Skeletal muscle tissue (tissue), 4 donors: Measurements from ENCODE around the gene NDEL1. TPM values are rescaled to one million over a fixed set of nuclear protein-coding genes. Genes with fewer than 3 reads are reported as not detected.

Experiments
- H3K27ac ChIP-seq: one replicate; pipeline ENCODE4 v1.7.0; 2013; ENCODE audit warnings: mild to moderate bottlenecking, low read depth, low read length, inconsistent platforms
- H3K27me3 ChIP-seq, 3 donors: one replicate each; pipeline ENCODE4 v1.7.0; 2013; ENCODE audit warnings: low read length in 3 of 3; ENCODE audit not compliant: control insufficient read depth in 3 of 3, insufficient read depth in 3 of 3
- H3K36me3 ChIP-seq, 3 donors: one replicate each; pipeline ENCODE4 v1.7.0; 2013; ENCODE audit warnings: low read length in 3 of 3; ENCODE audit not compliant: control insufficient read depth in 3 of 3, insufficient read depth in 3 of 3
- H3K4me1 ChIP-seq, 3 donors: one replicate each; pipeline ENCODE4 v1.7.0; 2013; ENCODE audit warnings: low read length in 3 of 3, mild to moderate bottlenecking in 3 of 3; ENCODE audit not compliant: control insufficient read depth in 3 of 3, insufficient read depth in 3 of 3
- H3K4me3 ChIP-seq, 3 donors: one replicate each; pipeline ENCODE4 v1.7.0; 2013; ENCODE audit warnings: low read length in 3 of 3
- H3K9ac ChIP-seq, 3 donors: one replicate each; pipeline ENCODE4 v1.7.0; 2013; ENCODE audit warnings: low read length in 3 of 3, mild to moderate bottlenecking in 3 of 3, moderate library complexity in 2 of 3, low read depth in 1 of 3
- H3K9me3 ChIP-seq, 3 donors: one replicate each; pipeline ENCODE4 v1.7.0; 2013; ENCODE audit warnings: low read length in 3 of 3; ENCODE audit not compliant: control insufficient read depth in 3 of 3
- total RNA-seq: library from RNA; depleted of rRNA; stranded (reverse); fragments of >200 nt; gene quantifications from one replicate; pipeline ENCODE4 v1.2.3, GENCODE V29; 2014
- donor health status: Osteomylitis.

Gene NDEL1
- total RNA-seq, 1 donor from 2014 or later, result 32.4 TPM

GRCh38 chr17:8473451-8474192 is 37.9 kb downstream of the NDEL1 start:
- Histone ChIP-seq H3K27me3 (no peaks in the 10 kb centered on the region), H3K4me3 (no peak overlapping the region), H3K4me1 (peaks cover 11 to 15% (median 13%) of the 10 kb centered on the region in 3 donors), H3K9me3 (no peaks in the 10 kb centered on the region), H3K27ac (no peak overlapping the region), H3K36me3 (peaks cover 43 to 54% (median 51%) of the 10 kb centered on the region in 3 donors), H3K9ac (no peak overlapping the region)

GRCh38 chr17:8474826-8475225 is 39.1 kb downstream of the NDEL1 start:
- Histone ChIP-seq H3K4me1 (peaks cover 13 to 15% (median 13%) of the 10 kb centered on the region in 3 donors), H3K27me3 (no peaks in the 10 kb centered on the region), H3K4me3 (no peak overlapping the region), H3K9ac (no peak overlapping the region), H3K27ac (no peak overlapping the region), H3K36me3 (peaks cover 45 to 58% (median 53%) of the 10 kb centered on the region in 3 donors), H3K9me3 (no peaks in the 10 kb centered on the region)

- H3K27ac ChIP-seq, result no peak overlapping the region
- H3K4me3 ChIP-seq, result no peak overlapping the region
- H3K27me3 ChIP-seq, result no peaks in the 10 kb centered on the region
- H3K36me3 ChIP-seq, result peaks cover 49 to 62% (median 56%) of the 10 kb centered on the region in 3 donors
- H3K4me1 ChIP-seq, result peaks cover 12 to 15% (median 13%) of the 10 kb centered on the region in 3 donors
- H3K9ac ChIP-seq, result no peak overlapping the region
- no peaks in the 10 kb centered on the region for H3K9me3 ChIP-seq
These were observed 39.5 kb downstream of the NDEL1 start for GRCh38 chr17:8475227-8475626.

GRCh38 chr17:8475781-8476180 is 40.1 kb downstream of the NDEL1 start:
- no peaks in the 10 kb centered on the region for H3K27me3 ChIP-seq
- H3K4me1 ChIP-seq, result peaks cover 7 to 14% (median 12%) of the 10 kb centered on the region in 3 donors
- no peak overlapping the region for H3K4me3 ChIP-seq
- H3K36me3 ChIP-seq, result peaks cover 54 to 64% (median 59%) of the 10 kb centered on the region in 3 donors
- H3K9me3 ChIP-seq, result no peaks in the 10 kb centered on the region
- no peak overlapping the region for H3K9ac ChIP-seq
- H3K27ac ChIP-seq, result no peak overlapping the region

- Histone ChIP-seq H3K4me1 (peaks cover 8 to 12% (median 9%) of the 10 kb centered on the region in 3 donors), H3K9ac (no peak overlapping the region), H3K36me3 (peaks cover 53 to 65% (median 60%) of the 10 kb centered on the region in 3 donors), H3K4me3 (no peak overlapping the region), H3K9me3 (no peaks in the 10 kb centered on the region), H3K27me3 (no peaks in the 10 kb centered on the region), H3K27ac (no peak overlapping the region)
These were observed 41.1 kb downstream of the NDEL1 start for GRCh38 chr17:8476741-8477140.

- no peak overlapping the region for H3K9ac ChIP-seq
- no peak overlapping the region for H3K27ac ChIP-seq
- peaks cover 53 to 61% (median 56%) of the 10 kb centered on the region in 3 donors for H3K36me3 ChIP-seq
- H3K4me1 ChIP-seq, result peaks cover 8 to 12% (median 9%) of the 10 kb centered on the region in 3 donors
- H3K27me3 ChIP-seq, result no peaks in the 10 kb centered on the region
- H3K4me3 ChIP-seq, result no peak overlapping the region
- H3K9me3 ChIP-seq, result no peaks in the 10 kb centered on the region
These were observed 41.5 kb downstream of the NDEL1 start for GRCh38 chr17:8477171-8477570.

- Histone ChIP-seq H3K4me3 (no peak overlapping the region), H3K9me3 (no peaks in the 10 kb centered on the region), H3K36me3 (peaks cover 52 to 63% (median 55%) of the 10 kb centered on the region in 3 donors), H3K9ac (no peak overlapping the region), H3K4me1 (peaks cover 8 to 12% (median 9%) of the 10 kb centered on the region in 3 donors), H3K27me3 (no peaks in the 10 kb centered on the region), H3K27ac (no peak overlapping the region)
These were observed 42.2 kb downstream of the NDEL1 start for GRCh38 chr17:8477715-8478441.

GRCh38 chr17:8479431-8479947 is 43.8 kb downstream of the NDEL1 start:
- no peaks in the 10 kb centered on the region for H3K9me3 ChIP-seq
- peaks cover 8 to 12% (median 9%) of the 10 kb centered on the region in 3 donors for H3K4me1 ChIP-seq
- H3K27me3 ChIP-seq, result no peaks in the 10 kb centered on the region
- no peak overlapping the region for H3K27ac ChIP-seq
- peaks cover 48 to 56% (median 53%) of the 10 kb centered on the region in 3 donors for H3K36me3 ChIP-seq
- H3K9ac ChIP-seq, result no peak overlapping the region
- no peak overlapping the region for H3K4me3 ChIP-seq

GRCh38 chr17:8480011-8480976 is 44.6 kb downstream of the NDEL1 start:
- H3K4me1 ChIP-seq, result peaks cover 8 to 12% (median 9%) of the 10 kb centered on the region in 3 donors
- H3K4me3 ChIP-seq, result no peak overlapping the region
- H3K27me3 ChIP-seq, result no peaks in the 10 kb centered on the region
- no peak overlapping the region for H3K27ac ChIP-seq
- H3K36me3 ChIP-seq, result peaks cover 44 to 49% (median 48%) of the 10 kb centered on the region in 3 donors
- no peak overlapping the region for H3K9ac ChIP-seq
- no peaks in the 10 kb centered on the region for H3K9me3 ChIP-seq
